Liver (tissue), 3 donors: ENCODE results near the gene BRD8.

Experiments used
- EGR1 ChIP-seq, 2 donors: IDR thresholded peaks; 2 replicates each; pipeline ENCODE4 v1.6.1; 2016 to 2018; ENCODE audit warnings: antibody characterized with exemption in 2 of 2, low read depth in 2 of 2
- JUND ChIP-seq, 2 donors: IDR thresholded peaks; 2 replicates each; pipeline ENCODE4 v1.6.1; 2016; ENCODE audit warnings: antibody characterized with exemption in 2 of 2
- MAX ChIP-seq: IDR thresholded peaks from 2 replicates; pipeline ENCODE4 v1.6.1; 2016; ENCODE audit warnings: antibody characterized with exemption
- NR2F2 ChIP-seq: IDR thresholded peaks from 2 replicates; pipeline ENCODE4 v1.6.1; 2016; ENCODE audit warnings: antibody characterized with exemption
- RAD21 ChIP-seq, 2 donors: IDR thresholded peaks; 2 replicates each; pipeline ENCODE4 v1.6.1; 2016; ENCODE audit warnings: antibody characterized with exemption in 2 of 2, mild to moderate bottlenecking in 2 of 2
- RXRA ChIP-seq, 2 donors: IDR thresholded peaks; 2 replicates each; pipeline ENCODE4 v1.6.1; 2017 to 2018; ENCODE audit warnings: antibody characterized with exemption in 2 of 2, mild to moderate bottlenecking in 1 of 2
- SP1 ChIP-seq: IDR thresholded peaks from 2 replicates; pipeline ENCODE4 v1.6.1; 2018; ENCODE audit warnings: antibody characterized with exemption, mild to moderate bottlenecking
- TAF1 ChIP-seq: conservative IDR thresholded peaks from 2 replicates; pipeline ENCODE4 v1.6.1; 2016; ENCODE audit warnings: antibody characterized with exemption, mild to moderate bottlenecking
- TF ChIP-seq, protein P1 (sequence below): fragments of 150-350 bp; IDR thresholded peaks from 2 replicates; pipeline ENCODE4 v1.5.1; 2017; ENCODE audit warnings: improper control_type of control experiment, low read depth, low read length; ENCODE audit not compliant: missing input control
- TF ChIP-seq, protein P2 (sequence below): IDR thresholded peaks from 2 replicates; pipeline ENCODE4 v1.6.1; 2016; ENCODE audit warnings: antibody characterized with exemption, mild to moderate bottlenecking
- TF ChIP-seq, protein P3 (sequence below): IDR thresholded peaks from 2 replicates; pipeline ENCODE4 v1.6.1; 2016; ENCODE audit warnings: antibody characterized with exemption
- donor health status: healthy.
- donor health status: healthy.

- TF ChIP-seq, protein P1, sequence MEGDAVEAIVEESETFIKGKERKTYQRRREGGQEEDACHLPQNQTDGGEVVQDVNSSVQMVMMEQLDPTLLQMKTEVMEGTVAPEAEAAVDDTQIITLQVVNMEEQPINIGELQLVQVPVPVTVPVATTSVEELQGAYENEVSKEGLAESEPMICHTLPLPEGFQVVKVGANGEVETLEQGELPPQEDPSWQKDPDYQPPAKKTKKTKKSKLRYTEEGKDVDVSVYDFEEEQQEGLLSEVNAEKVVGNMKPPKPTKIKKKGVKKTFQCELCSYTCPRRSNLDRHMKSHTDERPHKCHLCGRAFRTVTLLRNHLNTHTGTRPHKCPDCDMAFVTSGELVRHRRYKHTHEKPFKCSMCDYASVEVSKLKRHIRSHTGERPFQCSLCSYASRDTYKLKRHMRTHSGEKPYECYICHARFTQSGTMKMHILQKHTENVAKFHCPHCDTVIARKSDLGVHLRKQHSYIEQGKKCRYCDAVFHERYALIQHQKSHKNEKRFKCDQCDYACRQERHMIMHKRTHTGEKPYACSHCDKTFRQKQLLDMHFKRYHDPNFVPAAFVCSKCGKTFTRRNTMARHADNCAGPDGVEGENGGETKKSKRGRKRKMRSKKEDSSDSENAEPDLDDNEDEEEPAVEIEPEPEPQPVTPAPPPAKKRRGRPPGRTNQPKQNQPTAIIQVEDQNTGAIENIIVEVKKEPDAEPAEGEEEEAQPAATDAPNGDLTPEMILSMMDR: no peak
- TF ChIP-seq EGR1 (IDR thresholded peaks at IDR 0.05; ENCODE audit: low read depth in 2 of 2) (no peak), MAX (no peak), RAD21 (IDR thresholded peaks at IDR 0.05) (no peak), JUND (IDR thresholded peaks at IDR 0.05) (no peak), RXRA (IDR thresholded peaks at IDR 0.05) (no peak), SP1 (no peak), TAF1 (no peak), NR2F2 (no peak)
- TF ChIP-seq, protein P2, sequence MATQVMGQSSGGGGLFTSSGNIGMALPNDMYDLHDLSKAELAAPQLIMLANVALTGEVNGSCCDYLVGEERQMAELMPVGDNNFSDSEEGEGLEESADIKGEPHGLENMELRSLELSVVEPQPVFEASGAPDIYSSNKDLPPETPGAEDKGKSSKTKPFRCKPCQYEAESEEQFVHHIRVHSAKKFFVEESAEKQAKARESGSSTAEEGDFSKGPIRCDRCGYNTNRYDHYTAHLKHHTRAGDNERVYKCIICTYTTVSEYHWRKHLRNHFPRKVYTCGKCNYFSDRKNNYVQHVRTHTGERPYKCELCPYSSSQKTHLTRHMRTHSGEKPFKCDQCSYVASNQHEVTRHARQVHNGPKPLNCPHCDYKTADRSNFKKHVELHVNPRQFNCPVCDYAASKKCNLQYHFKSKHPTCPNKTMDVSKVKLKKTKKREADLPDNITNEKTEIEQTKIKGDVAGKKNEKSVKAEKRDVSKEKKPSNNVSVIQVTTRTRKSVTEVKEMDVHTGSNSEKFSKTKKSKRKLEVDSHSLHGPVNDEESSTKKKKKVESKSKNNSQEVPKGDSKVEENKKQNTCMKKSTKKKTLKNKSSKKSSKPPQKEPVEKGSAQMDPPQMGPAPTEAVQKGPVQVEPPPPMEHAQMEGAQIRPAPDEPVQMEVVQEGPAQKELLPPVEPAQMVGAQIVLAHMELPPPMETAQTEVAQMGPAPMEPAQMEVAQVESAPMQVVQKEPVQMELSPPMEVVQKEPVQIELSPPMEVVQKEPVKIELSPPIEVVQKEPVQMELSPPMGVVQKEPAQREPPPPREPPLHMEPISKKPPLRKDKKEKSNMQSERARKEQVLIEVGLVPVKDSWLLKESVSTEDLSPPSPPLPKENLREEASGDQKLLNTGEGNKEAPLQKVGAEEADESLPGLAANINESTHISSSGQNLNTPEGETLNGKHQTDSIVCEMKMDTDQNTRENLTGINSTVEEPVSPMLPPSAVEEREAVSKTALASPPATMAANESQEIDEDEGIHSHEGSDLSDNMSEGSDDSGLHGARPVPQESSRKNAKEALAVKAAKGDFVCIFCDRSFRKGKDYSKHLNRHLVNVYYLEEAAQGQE: no peak
- TF ChIP-seq, protein P3, sequence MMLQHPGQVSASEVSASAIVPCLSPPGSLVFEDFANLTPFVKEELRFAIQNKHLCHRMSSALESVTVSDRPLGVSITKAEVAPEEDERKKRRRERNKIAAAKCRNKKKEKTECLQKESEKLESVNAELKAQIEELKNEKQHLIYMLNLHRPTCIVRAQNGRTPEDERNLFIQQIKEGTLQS: no peak
Measured at GRCh38 chr5:138139781-138140090, 38.7 kb downstream of the BRD8 start.
